ENCODE results near the gene TMEM129. TPM values are rescaled to one million over a fixed set of nuclear protein-coding genes. Genes with fewer than 3 reads are reported as not detected.
A peak's percentile ranks its signal among the peaks of the same experiment; 100 is the strongest.

The TMEM129 gene
- total RNA-seq, 2 donors from 2014 or later, result 20.4 to 22.1 TPM

GRCh38 chr4:1730532-1731135, 9.5 kb upstream of the TMEM129 start:
- no peaks in the 10 kb centered on the region for H3K9me3 Mint-ChIP-seq
- peaks cover 59% of the 10 kb centered on the region for H3K4me1 Mint-ChIP-seq (ENCODE audit: low read depth)
- DNase-seq (no peak), ATAC-seq (replicated peaks in 1 of 2) (no peak)
- H3K4me3 Mint-ChIP-seq, result no peak overlapping the region
- H3K27ac Mint-ChIP-seq, result no peak overlapping the region
- H3K36me3 Mint-ChIP-seq (ENCODE audit: insufficient read depth in 2 of 2), result peaks cover 15 to 47% of the 10 kb centered on the region in 2 donors
- H3K27me3 Mint-ChIP-seq (ENCODE audit: low read depth), result no peaks in the 10 kb centered on the region

GRCh38 chr4:1728061-1728980, 7.2 kb upstream of the TMEM129 start:
- DNase-seq (no peak), ATAC-seq (replicated peaks in 1 of 2) (no peak)
- H3K36me3 Mint-ChIP-seq (ENCODE audit: insufficient read depth in 2 of 2), result peaks cover 22 to 55% of the 10 kb centered on the region in 2 donors
- no peaks in the 10 kb centered on the region for H3K9me3 Mint-ChIP-seq
- no peak overlapping the region for H3K27ac Mint-ChIP-seq
- H3K4me3 Mint-ChIP-seq, result no peak overlapping the region
- peaks cover 82% of the 10 kb centered on the region for H3K4me1 Mint-ChIP-seq (ENCODE audit: low read depth)
- H3K27me3 Mint-ChIP-seq (ENCODE audit: low read depth), result no peaks in the 10 kb centered on the region

GRCh38 chr4:1727117-1728031, 6.3 kb upstream of the TMEM129 start:
- ATAC-seq (replicated peaks in 1 of 2) (no peak), DNase-seq (no peak)
- Mint-ChIP-seq H3K4me3 (no peak overlapping the region), H3K36me3 (ENCODE audit: insufficient read depth in 2 of 2) (peaks cover 27 to 59% of the 10 kb centered on the region in 2 donors), H3K9me3 (no peaks in the 10 kb centered on the region), H3K27ac (no peak overlapping the region), H3K4me1 (ENCODE audit: low read depth) (peaks cover 91% of the 10 kb centered on the region), H3K27me3 (ENCODE audit: low read depth) (no peaks in the 10 kb centered on the region)

- Mint-ChIP-seq H3K27ac (peak overlapping the region; percentile 90), H3K9me3 (no peaks in the 10 kb centered on the region), H3K27me3 (ENCODE audit: low read depth) (no peaks in the 10 kb centered on the region), H3K4me1 (ENCODE audit: low read depth) (peaks cover 91% of the 10 kb centered on the region), H3K4me3 (peak overlapping the region in 1 of 2 donors; percentile 26), H3K36me3 (ENCODE audit: insufficient read depth in 2 of 2) (peaks cover 29 to 62% of the 10 kb centered on the region in 2 donors)
- peak; percentile 84 to 91 for DNase-seq
- ATAC-seq (replicated peaks in 1 of 2), result peak; percentile 8 to 37
These were observed 5.2 kb upstream of the TMEM129 start for GRCh38 chr4:1726146-1726934.

- Mint-ChIP-seq H3K27ac (no peak overlapping the region), H3K4me1 (ENCODE audit: low read depth) (peaks cover 83% of the 10 kb centered on the region), H3K36me3 (ENCODE audit: insufficient read depth in 2 of 2) (peaks cover 29 to 57% of the 10 kb centered on the region in 2 donors), H3K27me3 (ENCODE audit: low read depth) (no peaks in the 10 kb centered on the region), H3K4me3 (peak overlapping the region; percentile 60 to 61), H3K9me3 (no peaks in the 10 kb centered on the region)
- no peak for DNase-seq
- ATAC-seq (replicated peaks in 1 of 2), result no peak
These were observed 4.4 kb upstream of the TMEM129 start for GRCh38 chr4:1725521-1725920.

- no peaks in the 10 kb centered on the region for H3K27me3 Mint-ChIP-seq (ENCODE audit: low read depth)
- peak overlapping the region; percentile 99 for H3K27ac Mint-ChIP-seq
- no peaks in the 10 kb centered on the region for H3K9me3 Mint-ChIP-seq
- DNase-seq (peak; percentile 61 to 71), ATAC-seq (replicated peaks in 1 of 2) (peak; percentile 35 to 37)
- peaks cover 81% of the 10 kb centered on the region for H3K4me1 Mint-ChIP-seq (ENCODE audit: low read depth)
- peak overlapping the region; percentile 96 to 99 for H3K4me3 Mint-ChIP-seq
- H3K36me3 Mint-ChIP-seq (ENCODE audit: insufficient read depth in 2 of 2), result peaks cover 24 to 49% of the 10 kb centered on the region in 2 donors
These were observed 2.1 kb upstream of the TMEM129 start for GRCh38 chr4:1723131-1723801.

GRCh38 chr4:1722551-1723118, 1.5 kb upstream of the TMEM129 start:
- no peak for DNase-seq
- Mint-ChIP-seq H3K9me3 (no peaks in the 10 kb centered on the region), H3K27ac (peak overlapping the region; percentile 99), H3K4me1 (ENCODE audit: low read depth) (peaks cover 77% of the 10 kb centered on the region), H3K4me3 (peak overlapping the region; percentile 96 to 99), H3K36me3 (ENCODE audit: insufficient read depth in 2 of 2) (peaks cover 22 to 45% of the 10 kb centered on the region in 2 donors), H3K27me3 (ENCODE audit: low read depth) (no peaks in the 10 kb centered on the region)
- peak; percentile 1 to 3 for ATAC-seq (replicated peaks in 1 of 2)

GRCh38 chr4:1721666-1722550, 785 bp upstream of the TMEM129 start:
- Mint-ChIP-seq H3K4me3 (peak overlapping the region; percentile 96 to 99), H3K9me3 (no peaks in the 10 kb centered on the region), H3K27me3 (ENCODE audit: low read depth) (no peaks in the 10 kb centered on the region), H3K36me3 (ENCODE audit: insufficient read depth in 2 of 2) (peaks cover 22 to 42% of the 10 kb centered on the region in 2 donors), H3K4me1 (ENCODE audit: low read depth) (peaks cover 72% of the 10 kb centered on the region), H3K27ac (peak overlapping the region; percentile 99)
- ATAC-seq (replicated peaks in 1 of 2) (no peak), DNase-seq (no peak)

GRCh38 chr4:1720163-1720983, 750 bp downstream of the TMEM129 start:
- peak; percentile 22 to 29 for ATAC-seq (replicated peaks in 1 of 2)
- peak overlapping the region; percentile 89 for H3K27ac Mint-ChIP-seq
- H3K4me3 Mint-ChIP-seq, result peak overlapping the region; percentile 97 to 98
- no peaks in the 10 kb centered on the region for H3K9me3 Mint-ChIP-seq
- peaks cover 70% of the 10 kb centered on the region for H3K4me1 Mint-ChIP-seq (ENCODE audit: low read depth)
- no peaks in the 10 kb centered on the region for H3K27me3 Mint-ChIP-seq (ENCODE audit: low read depth)
- H3K36me3 Mint-ChIP-seq (ENCODE audit: insufficient read depth in 2 of 2), result peaks cover 17 to 32% of the 10 kb centered on the region in 2 donors
- DNase-seq, result peak; percentile 62 to 64

GRCh38 chr4:1718095-1718850, 2.9 kb downstream of the TMEM129 start:
- peak overlapping the region; percentile 64 to 98 for H3K4me3 Mint-ChIP-seq
- peaks cover 8 to 15% of the 10 kb centered on the region in 2 donors for H3K36me3 Mint-ChIP-seq (ENCODE audit: insufficient read depth in 2 of 2)
- H3K4me1 Mint-ChIP-seq (ENCODE audit: low read depth), result peaks cover 69% of the 10 kb centered on the region
- peak overlapping the region; percentile 77 for H3K27ac Mint-ChIP-seq
- ATAC-seq (replicated peaks in 1 of 2), result no peak
- DNase-seq, result no peak
- no peaks in the 10 kb centered on the region for H3K27me3 Mint-ChIP-seq (ENCODE audit: low read depth)
- H3K9me3 Mint-ChIP-seq, result no peaks in the 10 kb centered on the region
